Lung (tissue), 12 donors: Measurements from ENCODE around the gene TMEM44. TPM values are rescaled to one million over a fixed set of nuclear protein-coding genes. Genes with fewer than 3 reads are reported as not detected.
"Not testable (repeated sequence)": the region's sequence is repeated elsewhere in the genome, so short reads cannot be mapped to it uniquely, and the experiment has no call there.

Source experiments
- ATAC-seq: fragments of 200-7000 bp; cut with Tn5 transposase; one replicate; pipeline ENCODE4 v1.9.1; 2020; ENCODE audit warnings: moderate number of reproducible peaks; ENCODE audit not compliant: insufficient read depth, low FRiP score
- DNase-seq, 3 donors: peaks; one replicate each; pipeline ENCODE4 v3.0.0-alpha.2; 2013 to 2017
- H3K27ac ChIP-seq, 2 donors: one replicate each; pipeline ENCODE4 v1.5.1; 2013; ENCODE audit warnings: mild to moderate bottlenecking in 2 of 2, moderate library complexity in 2 of 2, control low read depth in 1 of 2, inconsistent platforms in 1 of 2, low read depth in 1 of 2, low read length in 1 of 2
- H3K27me3 ChIP-seq, 3 donors: one replicate each; pipeline ENCODE4 v1.5.1; 2013; ENCODE audit warnings: low read length in 2 of 3; ENCODE audit not compliant: control insufficient read depth in 3 of 3, insufficient read depth in 3 of 3
- H3K36me3 ChIP-seq, 4 donors: one replicate each; pipeline ENCODE4 v1.5.1; 2013; ENCODE audit warnings: low read length in 4 of 4, mild to moderate bottlenecking in 1 of 4, moderate library complexity in 1 of 4; ENCODE audit not compliant: control insufficient read depth in 4 of 4, insufficient read depth in 4 of 4
- H3K4me1 ChIP-seq, 5 donors: one replicate each; pipeline ENCODE4 v1.5.1; 2013; ENCODE audit warnings: low read length in 5 of 5, mild to moderate bottlenecking in 2 of 5, moderate library complexity in 1 of 5; ENCODE audit not compliant: control insufficient read depth in 5 of 5, insufficient read depth in 5 of 5
- H3K4me3 ChIP-seq: one replicate; pipeline ENCODE4 v1.5.1; 2013; ENCODE audit warnings: mild to moderate bottlenecking, control low read depth, moderate library complexity
- H3K9ac ChIP-seq, 2 donors: one replicate each; pipeline ENCODE4 v1.5.1; 2013; ENCODE audit warnings: low read length in 2 of 2, control low read depth in 1 of 2; ENCODE audit not compliant: insufficient read depth in 1 of 2
- H3K9me3 ChIP-seq, 4 donors: one replicate each; pipeline ENCODE4 v1.5.1; 2013; ENCODE audit warnings: low read length in 3 of 4, mild to moderate bottlenecking in 1 of 4, moderate library complexity in 1 of 4; ENCODE audit not compliant: control insufficient read depth in 4 of 4, insufficient read depth in 3 of 4
- CTCF ChIP-seq: IDR thresholded peaks from 2 replicates; pipeline ENCODE4 v1.5.1; 2012; ENCODE audit warnings: mild to moderate bottlenecking; ENCODE audit errors: control extremely low read depth, extremely low read depth
- WGBS, 2 donors: extraction: QIAGEN DNeasy Blood & Tissue Kit; methylation state at CpG; one replicate each; pipeline ENCODE4 v1.1.7; 2013; 5-methylcytosine and 5-hydroxymethylcytosine counted together
- polyA plus RNA-seq, 2 donors: library from polyadenylated mRNA; stranded (reverse); fragments of 200-250 nt; gene quantifications; one replicate each; pipeline ENCODE4 v1.2.1, GENCODE V29; 2013
- total RNA-seq, 2 donors: library from RNA; depleted of rRNA in 1 of 2; stranded (reverse); fragments of >200 nt in 1 of 2; gene quantifications; one replicate each; pipeline ENCODE4 v1.2.1, GENCODE V29; 2014 to 2021
- donor health status: control.
- donor health status: control.
- donor health status: Bipolar disorder and iron deficiency.
- donor health status: healthy.
- donor health status: DM: yes; HTN: yes; CAD: no.

Gene TMEM44
- total and polyA plus RNA-seq, 4 donors, result 10.4 to 23.5 (median 17.1) TPM

- 84 to 85% methylated on average over 8 of the region's 8 CpGs for WGBS, 2 donors
- H3K27ac ChIP-seq, result no peak overlapping the region
- no peak for ATAC-seq
- peaks cover 0 to 7% (median 0%) of the 10 kb centered on the region in 5 donors for H3K4me1 ChIP-seq
- no peak for TF ChIP-seq CTCF
- H3K27me3 ChIP-seq, result no peaks in the 10 kb centered on the region
- peaks cover 0 to 6% (median 2%) of the 10 kb centered on the region in 4 donors for H3K36me3 ChIP-seq
- no peak overlapping the region for H3K9ac ChIP-seq
- no peak for DNase-seq
- no peaks in the 10 kb centered on the region for H3K9me3 ChIP-seq
- no peak overlapping the region for H3K4me3 ChIP-seq
These were observed 27.1 kb downstream of the TMEM44 start for GRCh38 chr3:194606163-194606562.

- H3K36me3 ChIP-seq, ATAC-seq, H3K4me1 ChIP-seq, DNase-seq, H3K9me3 ChIP-seq, H3K9ac ChIP-seq, H3K27ac ChIP-seq, H3K27me3 ChIP-seq, H3K4me3 ChIP-seq: not testable (repeated sequence)
- WGBS, 2 donors, result 94 to 97% methylated on average over 7 of the region's 7 CpGs
These were observed 27.9 kb downstream of the TMEM44 start for GRCh38 chr3:194605314-194605713.

- 83 to 87% methylated on average over 2 of the region's 2 CpGs for WGBS, 2 donors
- no peak for TF ChIP-seq CTCF
- ATAC-seq, result no peak
- Histone ChIP-seq H3K4me1 (peaks cover 0 to 7% (median 0%) of the 10 kb centered on the region in 5 donors), H3K9ac (no peak overlapping the region), H3K27ac (no peak overlapping the region), H3K9me3 (no peaks in the 10 kb centered on the region), H3K4me3 (no peak overlapping the region), H3K36me3 (peaks cover 0 to 6% (median 0%) of the 10 kb centered on the region in 4 donors), H3K27me3 (no peaks in the 10 kb centered on the region)
- no peak for DNase-seq
These were observed 28.4 kb downstream of the TMEM44 start for GRCh38 chr3:194604837-194605236.

- 93 to 94% methylated on average over 22 of the region's 22 CpGs for WGBS, 2 donors
- H3K36me3 ChIP-seq, result peaks cover 0 to 6% (median 0%) of the 10 kb centered on the region in 4 donors
- ATAC-seq (no peak), DNase-seq (no peak)
- peaks cover 0 to 7% (median 0%) of the 10 kb centered on the region in 5 donors for H3K4me1 ChIP-seq
- no peaks in the 10 kb centered on the region for H3K27me3 ChIP-seq
- no peak overlapping the region for H3K9ac ChIP-seq
- no peak for TF ChIP-seq CTCF
- no peak overlapping the region for H3K27ac ChIP-seq
- no peaks in the 10 kb centered on the region for H3K9me3 ChIP-seq
- H3K4me3 ChIP-seq, result no peak overlapping the region
These were observed 29.1 kb downstream of the TMEM44 start for GRCh38 chr3:194604126-194604525.
